H1 (cell line): ENCODE measurements around the gene MAOB. TPM values are rescaled to one million over a fixed set of nuclear protein-coding genes. Genes with fewer than 3 reads are reported as not detected.

Experiments
- CTCF ChIA-PET: fragments of 300-600 bp; sonication (Branson Sonifier 250); formaldehyde crosslinking; loops from one replicate; lab custom pipeline; 2021; ENCODE audit not compliant: partially characterized antibody; lab: Charles Lee
- POLR2A ChIA-PET: fragments of 300-600 bp; sonication (Branson Sonifier 250); formaldehyde crosslinking; loops from one replicate; lab custom pipeline; 2021; ENCODE audit warnings: inconsistent platforms; ENCODE audit not compliant: partially characterized antibody; lab: Charles Lee
- DNase-seq, 2 experiments: peaks; one replicate each; pipeline versions ENCODE4 v3.0.0 to v3.0.0-alpha.2; 2010 to 2022; ENCODE audit warnings: low spot score in 2 of 2, low read depth in 1 of 2, mixed read lengths in 1 of 2
- FAIRE-seq: peaks from 2 replicates; lab custom pipeline; 2011; peaks lifted over from hg19 to GRCh38; lab: Jason Lieb, UNC
- H2AFZ ChIP-seq: 2 replicates; pipeline ENCODE4 v1.8.1; 2012; ENCODE audit warnings: low read length, inconsistent platforms
- H2AK5ac ChIP-seq: 2 replicates; pipeline ENCODE4 v1.6.1; 2013; ENCODE audit warnings: low read depth, low read length
- H2BK120ac ChIP-seq: replicated peaks from 2 replicates; pipeline ENCODE3; 2013; ENCODE audit warnings: low read depth, low read length, inconsistent platforms
- H2BK12ac ChIP-seq: 2 replicates; pipeline ENCODE4 v1.6.1; 2013; ENCODE audit warnings: low read depth, low read length
- H2BK15ac ChIP-seq: 2 replicates; pipeline ENCODE4 v1.6.1; 2013; ENCODE audit warnings: low read length
- H2BK20ac ChIP-seq: 2 replicates; pipeline ENCODE4 v1.6.1; 2013; ENCODE audit warnings: low read length
- H2BK5ac ChIP-seq: 2 replicates; pipeline ENCODE4 v1.6.1; 2013; ENCODE audit warnings: low read depth, low read length
- H3K14ac ChIP-seq: 2 replicates; pipeline ENCODE4 v1.6.1; 2013; ENCODE audit warnings: inconsistent platforms; ENCODE audit not compliant: insufficient read length
- H3K18ac ChIP-seq: 2 replicates; pipeline ENCODE4 v1.6.1; 2013; ENCODE audit warnings: low read length; ENCODE audit errors: extremely low read depth
- H3K23ac ChIP-seq: 2 replicates; pipeline ENCODE4 v1.6.1; 2013; ENCODE audit warnings: inconsistent platforms; ENCODE audit not compliant: insufficient read length
- H3K23me2 ChIP-seq: 2 replicates; pipeline ENCODE4 v1.6.1; 2013; ENCODE audit warnings: low read depth, low read length
- H3K27ac ChIP-seq: 2 replicates; pipeline ENCODE4 v1.6.1; 2011; ENCODE audit warnings: low read depth, low read length, inconsistent platforms
- H3K27me3 ChIP-seq, 4 experiments: replicated peaks in 1 of 4; 1 replicate in 1 of 4; 2 replicates in 3 of 4; pipeline versions ENCODE4 v1.6.1 to v1.8.1; 2011 to 2013; ENCODE audit warnings: low read length in 3 of 4, mild to moderate bottlenecking in 3 of 4, inconsistent platforms in 2 of 4, mixed read lengths in 2 of 4, moderate library complexity in 1 of 4; ENCODE audit not compliant: control insufficient read depth in 3 of 4, insufficient read depth in 3 of 4; ENCODE audit errors: extremely low read depth in 1 of 4
- H3K36me3 ChIP-seq, 4 experiments: 2 replicates each; pipeline versions ENCODE4 v1.6.1 to v1.8.1; 2011 to 2013; ENCODE audit warnings: mild to moderate bottlenecking in 4 of 4, low read length in 3 of 4, moderate library complexity in 2 of 4, control low read depth in 1 of 4, inconsistent platforms in 1 of 4; ENCODE audit not compliant: insufficient read depth in 4 of 4, control insufficient read depth in 2 of 4
- H3K4ac ChIP-seq: replicated peaks from 2 replicates; pipeline ENCODE3; 2013; ENCODE audit warnings: low read length, low read depth, mixed read lengths, inconsistent platforms; ENCODE audit not compliant: insufficient read length
- H3K4me1 ChIP-seq, 4 experiments: replicated peaks in 1 of 4; 1 replicate in 1 of 4; 2 replicates in 3 of 4; pipeline versions ENCODE4 v1.6.1 to v1.8.1; 2011 to 2013; ENCODE audit warnings: low read length in 3 of 4, inconsistent platforms in 2 of 4, mixed read lengths in 1 of 4; ENCODE audit not compliant: insufficient read depth in 4 of 4, control insufficient read depth in 3 of 4
- H3K4me2 ChIP-seq, 2 experiments: 2 replicates each; pipeline versions ENCODE4 v1.6.1 to v1.8.1; 2011 to 2013; ENCODE audit warnings: low read depth in 2 of 2, low read length in 2 of 2, control low read depth in 1 of 2, inconsistent platforms in 1 of 2, mild to moderate bottlenecking in 1 of 2; ENCODE audit not compliant: insufficient read depth in 1 of 2
- H3K4me3 ChIP-seq, 4 experiments: fragments of 200-600, 300-600 bp in 1 of 4; sonication (generic), shearing (Covaris generic), sonication (Bioruptor Twin) in 1 of 4; 2 replicates each; pipeline versions ENCODE4 v1.5.1 to v1.8.1; 2011 to 2016; ENCODE audit warnings: low read length in 4 of 4, low read depth in 3 of 4, control low read depth in 2 of 4, inconsistent platforms in 2 of 4, mild to moderate bottlenecking in 2 of 4, mixed read lengths in 1 of 4, moderate library complexity in 1 of 4; ENCODE audit not compliant: insufficient read depth in 2 of 4; ENCODE audit errors: extremely low read depth in 1 of 4
- H3K56ac ChIP-seq: replicated peaks from 2 replicates; pipeline ENCODE3; 2013; ENCODE audit warnings: low read depth, mild to moderate bottlenecking, mixed read lengths, low read length, inconsistent platforms; ENCODE audit not compliant: insufficient read length
- H3K79me1 ChIP-seq: 2 replicates; pipeline ENCODE4 v1.6.1; 2013; ENCODE audit warnings: low read depth, low read length, control low read depth
- H3K79me2 ChIP-seq, 2 experiments: 2 replicates each; pipeline versions ENCODE4 v1.6.1 to v1.8.1; 2012 to 2013; ENCODE audit warnings: low read length in 2 of 2, mild to moderate bottlenecking in 2 of 2, inconsistent platforms in 1 of 2; ENCODE audit not compliant: insufficient read depth in 2 of 2, control insufficient read depth in 1 of 2
- H3K9ac ChIP-seq, 4 experiments: replicated peaks in 1 of 4; 1 replicate in 1 of 4; 2 replicates in 3 of 4; pipeline versions ENCODE4 v1.6.1 to v1.8.1; 2011 to 2013; ENCODE audit warnings: low read depth in 3 of 4, low read length in 3 of 4, control low read depth in 2 of 4, mild to moderate bottlenecking in 2 of 4, moderate library complexity in 2 of 4, inconsistent platforms in 1 of 4; ENCODE audit errors: extremely low read depth in 1 of 4
- H3K9me3 ChIP-seq, 2 experiments: 2 replicates each; pipeline versions ENCODE4 v1.6.1 to v1.8.1; 2012 to 2013; ENCODE audit warnings: mild to moderate bottlenecking in 2 of 2, moderate library complexity in 2 of 2, control low read depth in 1 of 2, inconsistent platforms in 1 of 2, low read depth in 1 of 2, low read length in 1 of 2, mixed read lengths in 1 of 2; ENCODE audit not compliant: insufficient read depth in 2 of 2
- H4K20me1 ChIP-seq, 2 experiments: replicated peaks in 1 of 2; 2 replicates each; pipeline versions ENCODE3 to v1.8.1; 2011 to 2013; ENCODE audit warnings: inconsistent platforms in 2 of 2, low read length in 2 of 2, mild to moderate bottlenecking in 1 of 2; ENCODE audit not compliant: insufficient read depth in 2 of 2, control insufficient read depth in 1 of 2
- H4K5ac ChIP-seq: 2 replicates; pipeline ENCODE4 v1.6.1; 2013; ENCODE audit warnings: low read length, low read depth, mixed read lengths, inconsistent platforms; ENCODE audit not compliant: insufficient read length
- H4K8ac ChIP-seq: 2 replicates; pipeline ENCODE4 v1.8.0; 2013; ENCODE audit warnings: mild to moderate bottlenecking, moderate library complexity, low read length, inconsistent platforms; ENCODE audit not compliant: insufficient read depth; ENCODE audit errors: extremely low read depth
- H4K91ac ChIP-seq: replicated peaks from 2 replicates; pipeline ENCODE3; 2013; ENCODE audit warnings: low read length, mixed read lengths, inconsistent platforms; ENCODE audit not compliant: insufficient read length
- E2F6 ChIP-seq: IDR thresholded peaks from 2 replicates; pipeline ENCODE4 v1.6.1; 2012; ENCODE audit warnings: inconsistent platforms
- EGR1 ChIP-seq: IDR thresholded peaks from 2 replicates; pipeline ENCODE4 v1.6.1; 2011; ENCODE audit warnings: low read depth, low read length, borderline replicate concordance
- EP300 ChIP-seq, 2 experiments: IDR thresholded peaks; 1 replicate in 1 of 2; 2 replicates in 1 of 2; pipeline ENCODE4 v1.6.1; 2011 to 2012; ENCODE audit warnings: low read depth in 2 of 2, low read length in 2 of 2, mild to moderate bottlenecking in 2 of 2, borderline replicate concordance in 1 of 2, inconsistent platforms in 1 of 2, moderate library complexity in 1 of 2
- EZH2 ChIP-seq: fragments of 200-600 bp; sonication (generic); IDR thresholded peaks from 2 replicates; pipeline ENCODE4 v1.7.1; 2012; ENCODE audit warnings: low read depth, mild to moderate bottlenecking, moderate library complexity, low read length, inconsistent platforms; ENCODE audit not compliant: severe bottlenecking
- RAD21 ChIP-seq, 2 experiments: IDR thresholded peaks in 1 of 2; conservative IDR thresholded peaks in 1 of 2; 2 replicates each; pipeline ENCODE4 v1.6.1; 2011; ENCODE audit warnings: low read depth in 2 of 2, low read length in 2 of 2, improper control_type of control experiment in 1 of 2, inconsistent platforms in 1 of 2, mild to moderate bottlenecking in 1 of 2, moderate library complexity in 1 of 2
- RNF2 ChIP-seq: fragments of 200-900, 300-1000 bp; sonication (generic); IDR thresholded peaks from 2 replicates; pipeline ENCODE4 v1.7.1; 2016; ENCODE audit warnings: borderline replicate concordance, low read depth, mild to moderate bottlenecking, antibody characterized with exemption, low read length; ENCODE audit not compliant: poor library complexity, severe bottlenecking; ENCODE audit errors: missing control alignments
- SIN3A ChIP-seq, 2 experiments: IDR thresholded peaks in 1 of 2; conservative IDR thresholded peaks in 1 of 2; 2 replicates each; pipeline ENCODE4 v1.6.1; 2011 to 2012; ENCODE audit warnings: low read length in 2 of 2, improper control_type of control experiment in 1 of 2, low read depth in 1 of 2, mild to moderate bottlenecking in 1 of 2
- TEAD4 ChIP-seq: IDR thresholded peaks from 2 replicates; pipeline ENCODE4 v1.6.1; 2012; ENCODE audit warnings: low read depth, low read length, inconsistent platforms, mixed read lengths
- USF2 ChIP-seq: IDR thresholded peaks from 2 replicates; pipeline ENCODE4 v1.6.1; 2011; ENCODE audit warnings: low read length, improper control_type of control experiment
- WGBS, 2 experiments: shearing (Covaris generic) in 1 of 2; methylation state at CpG; one replicate each; pipeline versions ENCODE4 v1.1.6 to v1.1.7; 2013 to 2015; ENCODE audit warnings: low lambda C conversion rate in 2 of 2, mixed read lengths in 2 of 2, inconsistent platforms in 1 of 2, low coverage in 1 of 2, missing lambda C conversion rate in 1 of 2; ENCODE audit not compliant: insufficient replicate concordance in 2 of 2, insufficient coverage in 1 of 2, insufficient read length in 1 of 2; ENCODE audit errors: extremely low coverage in 1 of 2, missing lambda C conversion rate in 1 of 2; 5-methylcytosine and 5-hydroxymethylcytosine counted together
- polyA plus RNA-seq, 7 experiments: library from polyadenylated mRNA; depleted of rRNA in 3 of 7; stranded (reverse) in 5 of 7; unstranded in 2 of 7; fragments of >200 nt in 5 of 7; fragments of 200-250 nt in 2 of 7; gene quantifications; 1 replicate in 5 of 7; 2 replicates in 1 of 7; 4 replicates in 1 of 7; pipeline versions ENCODE4 v1.2.1 to v1.2.3, GENCODE V29; 2011 to 2013; ENCODE audit warnings: missing spikeins in 2 of 7, mixed read lengths in 2 of 7
- total RNA-seq: library from RNA; stranded (reverse); fragmentation: NEBNext Ultra II Directional; extraction: Animal tissue kit (Norgen Biotek cat#: 25700); gene quantifications from 2 replicates; pipeline ENCODE4 v1.2.1, GENCODE V29; 2021

Gene MAOB
- total and polyA plus RNA-seq, 2 of the 8 experiments (the other 6 are each of a cell fraction or from before 2014, with no cell fraction given), result 0.73 to 1.1 TPM

- no peaks in the 10 kb centered on the region for H3K79me1 ChIP-seq
- no peak overlapping the region for H4K5ac ChIP-seq
- no peaks in the 10 kb centered on the region for H3K23me2 ChIP-seq
- no peak overlapping the region for H2AK5ac ChIP-seq
- no peak overlapping the region for H3K9ac ChIP-seq
- no peaks in the 10 kb centered on the region for H3K79me2 ChIP-seq
- H4K91ac ChIP-seq, result no peak overlapping the region
- FAIRE-seq, result no peak
- H2AFZ ChIP-seq, result no peak overlapping the region
- DNase-seq, result no peak
- no peaks in the 10 kb centered on the region for H3K27me3 ChIP-seq
- H4K20me1 ChIP-seq, result no peaks in the 10 kb centered on the region
- H2BK15ac ChIP-seq, result no peak overlapping the region
- no peaks in the 10 kb centered on the region for H3K9me3 ChIP-seq
- H3K4me1 ChIP-seq, result no peaks in the 10 kb centered on the region
- H3K4me2 ChIP-seq, result no peak overlapping the region
- H4K8ac ChIP-seq, result no peak overlapping the region
- no peak overlapping the region for H2BK12ac ChIP-seq
- no peaks in the 10 kb centered on the region for H3K36me3 ChIP-seq
- TF ChIP-seq E2F6, result no peak
- TF ChIP-seq EGR1, result no peak
- TF ChIP-seq USF2, result no peak
- no peak for TF ChIP-seq EP300 (IDR thresholded peaks at IDR 0.05; ENCODE audit: borderline replicate concordance in 1 of 2, low read depth in 2 of 2, low read length in 2 of 2)
- TF ChIP-seq RAD21 (IDR thresholded peaks at IDR 0.05 in 1 of 2, conservative IDR thresholded peaks at IDR 0.05 in 1 of 2; ENCODE audit: low read depth in 2 of 2, low read length in 2 of 2), result no peak
- no peak for TF ChIP-seq TEAD4
- TF ChIP-seq SIN3A (conservative IDR thresholded peaks at IDR 0.05 in 1 of 2, IDR thresholded peaks at IDR 0.05 in 1 of 2; ENCODE audit: low read depth in 1 of 2, low read length in 2 of 2), result no peak
- no peak for TF ChIP-seq RNF2
- no peak for TF ChIP-seq EZH2
- H3K14ac ChIP-seq, result no peak overlapping the region
- no peak overlapping the region for H3K18ac ChIP-seq
- CTCF ChIA-PET, result interaction anchor here (0.7 kb wide), 1 partner anchor 163 kb away, joined by 3 read pairs; no protein-coding TSS in a partner anchor
- H3K27ac ChIP-seq, result no peak overlapping the region
- no peak overlapping the region for H3K56ac ChIP-seq
- H2BK20ac ChIP-seq, result no peak overlapping the region
- POLR2A ChIA-PET, result no interaction called here
- H3K4me3 ChIP-seq, result no peak overlapping the region
- no peak overlapping the region for H2BK5ac ChIP-seq
- 95% methylated on average over 2 of the region's 2 CpGs; no CpG with 5 or more reads in 1 of the 2 experiments for WGBS, 2 experiments
- H3K4ac ChIP-seq, result no peak overlapping the region
- no peak overlapping the region for H2BK120ac ChIP-seq
- no peak overlapping the region for H3K23ac ChIP-seq
Measured at GRCh38 chrX:43747476-43747875, 134.8 kb downstream of the MAOB start.
